Measurements from ENCODE around the gene CCDC124.

Gene CCDC124

GRCh38 chr19:17957885-17958284 is 25.1 kb downstream of the CCDC124 start:
- TF ChIP-seq ZFX (IDR thresholded peaks at IDR 0.05) (no peak), CTCF (conservative IDR thresholded peaks at IDR 0.05) (no peak)
- H3K27ac ChIP-seq = no peak overlapping the region

DNA sequence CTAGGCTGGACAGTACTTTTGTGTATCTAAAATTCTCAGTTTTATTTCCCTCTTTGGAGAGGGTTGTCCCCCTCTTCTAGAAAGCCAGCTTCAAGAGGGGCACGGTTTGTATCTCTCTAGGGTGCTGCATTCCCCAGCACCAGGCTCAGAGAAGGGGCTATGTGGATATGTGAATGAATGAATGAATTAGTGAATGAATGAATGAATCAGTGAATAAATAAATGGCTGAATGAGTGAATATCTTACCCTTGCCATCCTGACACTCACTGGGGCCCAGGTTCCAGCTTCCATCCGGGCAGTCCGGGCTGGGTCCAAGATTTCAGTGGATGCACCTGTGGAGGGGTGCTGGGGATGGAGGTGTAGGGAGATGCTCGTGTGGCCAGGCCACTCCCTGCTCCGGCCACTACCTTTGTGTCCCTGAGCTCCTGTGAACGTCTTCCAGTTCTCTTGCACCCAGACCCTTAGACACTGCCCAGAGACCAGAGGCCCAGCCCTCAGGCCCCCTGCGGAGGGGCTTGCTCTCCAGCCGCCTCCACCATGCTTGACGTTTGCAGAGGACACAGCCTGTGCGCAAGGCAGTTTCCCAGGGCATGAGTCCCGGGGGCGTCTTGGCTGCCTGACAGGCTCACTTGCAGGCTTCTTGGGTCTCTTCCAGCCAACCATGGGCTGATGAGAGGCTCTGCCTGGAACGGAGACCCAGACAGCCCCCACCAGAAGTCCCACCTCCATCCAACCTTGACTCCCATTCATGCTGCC is 31.3 kb downstream of the CCDC124 start:
- H3K27ac ChIP-seq = no peak overlapping the region
- TF ChIP-seq ZFX (IDR thresholded peaks at IDR 0.05) (no peak), CTCF (conservative IDR thresholded peaks at IDR 0.05) (no peak)

DNA sequence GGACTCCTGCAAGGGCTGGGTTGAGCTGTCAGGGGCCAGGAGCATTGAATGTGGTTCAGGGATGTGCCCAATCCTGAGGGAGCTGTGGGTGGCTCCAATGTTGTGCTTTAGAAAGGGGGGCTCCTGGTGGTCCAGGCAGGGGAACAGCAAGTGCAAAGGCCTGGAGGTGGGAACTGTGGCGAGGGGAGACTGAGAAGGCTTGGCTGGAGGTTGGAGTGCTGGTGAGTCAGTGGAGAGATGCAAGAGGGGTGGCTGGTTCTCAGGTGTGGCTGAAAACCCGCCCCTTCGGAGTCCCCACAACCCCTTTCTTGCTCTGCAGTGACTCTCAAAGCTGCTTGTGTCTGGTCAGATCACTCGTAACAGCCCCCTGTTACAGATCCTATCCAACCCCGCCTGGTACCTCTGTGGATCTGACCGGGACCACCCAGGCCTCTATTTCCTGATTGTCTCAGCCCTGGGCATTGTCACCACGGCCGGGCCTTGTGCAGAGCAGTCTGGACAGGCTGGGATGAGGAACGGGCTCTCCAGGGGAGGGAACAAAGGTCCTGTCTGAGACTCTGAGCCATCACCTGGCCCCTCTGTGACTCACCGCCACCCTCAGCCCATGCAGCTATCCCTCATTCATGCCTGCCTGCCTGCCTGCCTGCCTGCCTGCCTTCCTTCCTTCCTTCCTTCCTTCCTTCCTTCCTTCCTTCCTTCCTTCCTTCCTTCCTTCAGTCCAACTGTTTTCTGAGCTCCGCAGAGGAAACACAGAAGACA is 32.7 kb downstream of the CCDC124 start:
- H3K27ac ChIP-seq = no peak overlapping the region
- TF ChIP-seq ZFX (IDR thresholded peaks at IDR 0.05) = no peak
- no peak for TF ChIP-seq CTCF (conservative IDR thresholded peaks at IDR 0.05)

DNA sequence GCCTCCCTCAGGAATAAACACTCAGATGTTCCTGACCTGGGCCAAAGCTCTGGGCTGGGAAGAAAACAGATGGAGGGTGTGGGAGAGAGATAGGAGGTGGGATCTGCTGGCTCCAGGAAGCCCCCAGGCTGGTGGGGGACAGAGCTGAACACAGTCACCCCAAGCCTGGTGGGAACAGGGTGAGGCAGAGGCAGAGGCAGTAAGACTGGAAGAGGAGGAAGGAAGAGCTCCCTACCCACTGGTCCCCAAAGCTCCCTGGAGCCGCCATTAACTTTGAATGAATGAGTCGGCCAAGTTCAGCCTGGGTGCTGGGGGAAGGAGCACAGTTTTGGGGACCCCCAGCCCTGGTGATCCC is 33.3 kb downstream of the CCDC124 start:
- TF ChIP-seq CTCF (conservative IDR thresholded peaks at IDR 0.05) (no peak), ZFX (IDR thresholded peaks at IDR 0.05) (no peak)
- no peak overlapping the region for H3K27ac ChIP-seq

GRCh38 chr19:17966550-17967256 is 33.9 kb downstream of the CCDC124 start, which contains the start of gene KCNN1:
Gene KCNN1, plus strand, starts transcription at chr19:17967107. Its CDS starts 6,782 bp downstream, at chr19:17973889.
- no peak for TF ChIP-seq ZFX (IDR thresholded peaks at IDR 0.05)
- no peak for TF ChIP-seq CTCF (conservative IDR thresholded peaks at IDR 0.05)
- H3K27ac ChIP-seq = no peak within 1 kb of the TSS

- no peak overlapping the region for H3K27ac ChIP-seq
- TF ChIP-seq CTCF (conservative IDR thresholded peaks at IDR 0.05) (no peak), ZFX (IDR thresholded peaks at IDR 0.05) (no peak)
These were observed 34.6 kb downstream of the CCDC124 start for GRCh38 chr19:17967257-17968051.
